SK-N-SH (cell line): ENCODE results near the gene GSE1. TPM values are rescaled to one million over a fixed set of nuclear protein-coding genes. Genes with fewer than 3 reads are reported as not detected.
A peak's percentile ranks its signal among the peaks of the same experiment; 100 is the strongest.

ENCODE experiments used
- CTCF ChIA-PET: fragments of 300-600, 350-600 bp; formaldehyde crosslinking; extraction: SDS; loops from one replicate; lab custom pipeline; 2021; lab: Yijun Ruan, JAX
- POLR2A ChIA-PET: fragments of 350-600 bp; sonication (Branson Sonifier 250); formaldehyde crosslinking; extraction: SDS; loops from one replicate; lab custom pipeline; 2020; ENCODE audit warnings: antibody characterized with exemption, inconsistent platforms; lab: Yijun Ruan, JAX
- DNase-seq: peaks from one replicate; pipeline ENCODE4 v3.0.0; 2012
- H2AFZ ChIP-seq: fragments of 200-600 bp; sonication (generic); 2 replicates; pipeline ENCODE4 v1.8.1; 2016; ENCODE audit warnings: antibody characterized with exemption, mild to moderate bottlenecking, low read depth
- H3F3A ChIP-seq: fragments of 200-600 bp; sonication (generic); replicated peaks from 2 replicates; pipeline ENCODE3; 2016; ENCODE audit warnings: antibody characterized with exemption, mild to moderate bottlenecking; ENCODE audit not compliant: insufficient read depth
- H3K27ac ChIP-seq, 2 experiments: fragments of 200-500 bp in 1 of 2; fragments of 200-600 bp in 1 of 2; sonication (Bioruptor generic) in 1 of 2; sonication (generic), shearing (Covaris generic) in 1 of 2; 2 replicates each; pipeline versions ENCODE4 v1.5.1 to v1.6.1; 2014 to 2016; ENCODE audit warnings: low read depth in 2 of 2, inconsistent platforms in 1 of 2, low read length in 1 of 2, mild to moderate bottlenecking in 1 of 2, mixed read lengths in 1 of 2
- H3K27me3 ChIP-seq: fragments of 200-600 bp; sonication (generic), shearing (Covaris generic); 2 replicates; pipeline ENCODE4 v1.6.1; 2016; ENCODE audit warnings: mixed run types; ENCODE audit not compliant: insufficient read depth
- H3K36me3 ChIP-seq, 2 experiments: fragments of 200-500 bp in 1 of 2; fragments of 200-600 bp in 1 of 2; sonication (Bioruptor generic) in 1 of 2; sonication (generic) in 1 of 2; replicated peaks in 1 of 2; 2 replicates each; pipeline versions ENCODE3 to v1.5.1; 2014 to 2016; ENCODE audit warnings: low read length in 1 of 2, mild to moderate bottlenecking in 1 of 2; ENCODE audit not compliant: insufficient read depth in 2 of 2, control insufficient read depth in 1 of 2
- H3K4me1 ChIP-seq, 2 experiments: fragments of 200-500 bp in 1 of 2; fragments of 200-600 bp in 1 of 2; sonication (Bioruptor generic) in 1 of 2; sonication (generic), shearing (Covaris generic) in 1 of 2; 2 replicates each; pipeline versions ENCODE4 v1.5.1 to v1.6.1; 2014 to 2016; ENCODE audit warnings: low read depth in 1 of 2, low read length in 1 of 2, mixed run types in 1 of 2; ENCODE audit not compliant: insufficient read depth in 2 of 2, control insufficient read depth in 1 of 2
- H3K4me2 ChIP-seq: fragments of 200-600 bp; sonication (generic), shearing (Covaris generic); 2 replicates; pipeline ENCODE4 v1.6.1; 2017; ENCODE audit warnings: mixed run types
- H3K4me3 ChIP-seq, 2 experiments: fragments of 200-500 bp in 1 of 2; fragments of 200-600 bp in 1 of 2; sonication (Bioruptor generic) in 1 of 2; sonication (generic), shearing (Covaris generic) in 1 of 2; 2 replicates each; pipeline versions ENCODE4 v1.5.1 to v1.8.1; 2014 to 2016; ENCODE audit warnings: low read depth in 2 of 2, inconsistent platforms in 1 of 2, low read length in 1 of 2, mild to moderate bottlenecking in 1 of 2, mixed read lengths in 1 of 2, moderate library complexity in 1 of 2
- H3K79me2 ChIP-seq: fragments of 200-600 bp; sonication (generic); 2 replicates; pipeline ENCODE4 v1.8.1; 2017; ENCODE audit warnings: mild to moderate bottlenecking; ENCODE audit not compliant: insufficient read depth
- H3K9ac ChIP-seq: fragments of 200-600 bp; sonication (generic); 2 replicates; pipeline ENCODE4 v1.6.1; 2017; ENCODE audit warnings: mixed run types
- H3K9me2 ChIP-seq: fragments of 200-600 bp; sonication (generic); 2 replicates; pipeline ENCODE4 v1.6.1; 2017; ENCODE audit warnings: mixed run types
- H3K9me3 ChIP-seq: fragments of 200-600 bp; sonication (generic); 2 replicates; pipeline ENCODE4 v1.6.1; 2017; ENCODE audit warnings: mixed run types, mild to moderate bottlenecking, moderate library complexity
- H4K20me1 ChIP-seq: fragments of 200-600 bp; sonication (generic); 2 replicates; pipeline ENCODE4 v1.6.1; 2017; ENCODE audit warnings: mild to moderate bottlenecking, mixed run types; ENCODE audit not compliant: insufficient read depth
- EP300 ChIP-seq, 2 experiments: IDR thresholded peaks; 2 replicates each; pipeline versions ENCODE4 v1.4.0 to v1.6.1; 2012; ENCODE audit warnings: borderline replicate concordance in 1 of 2, low read depth in 1 of 2, low read length in 1 of 2
- FOSL2 ChIP-seq: IDR thresholded peaks from 2 replicates; pipeline ENCODE4 v1.4.0; 2012; ENCODE audit warnings: low read depth, mild to moderate bottlenecking, moderate library complexity, borderline replicate concordance
- FOXJ3 ChIP-seq: sonication (generic); formaldehyde crosslinking; IDR thresholded peaks from 2 replicates; pipeline ENCODE4 v1.5.1; 2020; ENCODE audit warnings: mild to moderate bottlenecking, missing genetic modification reagents
- FOXM1 ChIP-seq: IDR thresholded peaks from 2 replicates; pipeline ENCODE4 v1.4.0; 2012; ENCODE audit warnings: low read depth, mild to moderate bottlenecking
- GABPA ChIP-seq: IDR thresholded peaks from 2 replicates; pipeline ENCODE4 v1.4.0; 2012; ENCODE audit warnings: low read depth, mild to moderate bottlenecking
- GATA2 ChIP-seq: sonication (generic); formaldehyde crosslinking; IDR thresholded peaks from 2 replicates; pipeline ENCODE4 v1.5.0; 2020; ENCODE audit warnings: mild to moderate bottlenecking, missing genetic modification reagents
- MAX ChIP-seq: IDR thresholded peaks from 2 replicates; pipeline ENCODE4 v1.4.0; 2012; ENCODE audit warnings: low read depth
- MXI1 ChIP-seq: IDR thresholded peaks from 2 replicates; pipeline ENCODE4 v1.6.1; 2012; ENCODE audit warnings: mild to moderate bottlenecking, low read depth, low read length, improper control_type of control experiment
- NRF1 ChIP-seq: IDR thresholded peaks from 2 replicates; pipeline ENCODE4 v1.6.1; 2012; ENCODE audit warnings: low read depth, mild to moderate bottlenecking, low read length
- RAD21 ChIP-seq: IDR thresholded peaks from 2 replicates; pipeline ENCODE4 v1.6.1; 2012; ENCODE audit warnings: mild to moderate bottlenecking, low read length
- YY1 ChIP-seq: IDR thresholded peaks from 2 replicates; pipeline ENCODE4 v1.4.0; 2012; ENCODE audit warnings: low read depth, mild to moderate bottlenecking
- WGBS: methylation state at CpG from one replicate; pipeline ENCODE4 v1.1.6; 2017; ENCODE audit warnings: low lambda C conversion rate; 5-methylcytosine and 5-hydroxymethylcytosine counted together
- polyA plus RNA-seq, 3 experiments: library from polyadenylated mRNA; depleted of rRNA; stranded (reverse); fragments of >200 nt; gene quantifications; 2 replicates each; pipeline ENCODE4 v1.2.3, GENCODE V29; 2012

The GSE1 gene
- polyA plus RNA-seq, 1 of the 3 experiments (the other 2 are of a cell fraction) = 26.5 TPM

GRCh38 chr16:85660843-85661739 lies 48.0 kb downstream of the GSE1 start:
- Histone ChIP-seq H2AFZ (no peak overlapping the region), H3K9ac (no peak overlapping the region), H3K79me2 (no peaks in the 10 kb centered on the region), H3F3A (no peaks in the 10 kb centered on the region), H3K9me3 (no peaks in the 10 kb centered on the region), H3K36me3 (peaks cover 7 to 90% of the 10 kb centered on the region in 2 experiments), H3K4me2 (no peak overlapping the region), H3K4me1 (peaks cover 0 to 34% of the 10 kb centered on the region in 2 experiments; a peak in 1 of 4 replicates), H4K20me1 (peaks cover 4% of the 10 kb centered on the region; the same call in 1 of the 2 replicates), H3K27me3 (no peaks in the 10 kb centered on the region)
- no peak for DNase-seq
- 94% methylated on average over 25 of the region's 42 CpGs for WGBS
- CTCF ChIA-PET = interaction anchor here (0.8 to 7.9 kb wide), 9 partner anchors 7 to 355 kb away, joined by 3 to 91 read pairs (median 3); no protein-coding TSS in a partner anchor
- TF ChIP-seq FOXM1 = no peak
- no peak for TF ChIP-seq EP300 (IDR thresholded peaks at IDR 0.05; ENCODE audit: borderline replicate concordance in 1 of 2, low read depth in 1 of 2, low read length in 1 of 2)
- TF ChIP-seq RAD21 = no peak
- no peak for TF ChIP-seq YY1
- TF ChIP-seq FOSL2 = no peak
- TF ChIP-seq MXI1 = no peak
- TF ChIP-seq GATA2 = no peak
- TF ChIP-seq, all 33 proteins: peak for 0
- H3K27ac ChIP-seq = no peak overlapping the region; a peak in 1 of 4 replicates
- H3K9me2 ChIP-seq = no peaks in the 10 kb centered on the region
- POLR2A ChIA-PET = no interaction called here
- no peak overlapping the region for H3K4me3 ChIP-seq

GRCh38 chr16:85661740-85662481 lies 48.8 kb downstream of the GSE1 start:
- Histone ChIP-seq H2AFZ (no peak overlapping the region), H3F3A (no peaks in the 10 kb centered on the region), H3K4me3 (no peak overlapping the region), H3K9me3 (no peaks in the 10 kb centered on the region), H3K27me3 (no peaks in the 10 kb centered on the region), H3K9me2 (no peaks in the 10 kb centered on the region), H3K27ac (peak overlapping the region in 1 of 2 experiments; percentile 48; a peak in 1 of 4 replicates), H4K20me1 (peaks cover 4% of the 10 kb centered on the region; the same call in 1 of the 2 replicates), H3K4me2 (no peak overlapping the region), H3K4me1 (peaks cover 0 to 34% of the 10 kb centered on the region in 2 experiments; a peak in 1 of 4 replicates), H3K9ac (no peak overlapping the region), H3K36me3 (peaks cover 14 to 90% of the 10 kb centered on the region in 2 experiments), H3K79me2 (no peaks in the 10 kb centered on the region)
- TF ChIP-seq NRF1 = no peak
- no peak for TF ChIP-seq GABPA
- no peak for TF ChIP-seq MAX
- no peak for TF ChIP-seq EP300 (IDR thresholded peaks at IDR 0.05; ENCODE audit: borderline replicate concordance in 1 of 2, low read depth in 1 of 2, low read length in 1 of 2)
- TF ChIP-seq FOXJ3 (CRISPR knock-in tag) = no peak
- POLR2A ChIA-PET = no interaction called here
- CTCF ChIA-PET = interaction anchor here (1.0 to 7.9 kb wide), 3 partner anchors 14 to 90 kb away, joined by 3 to 91 read pairs (median 3); no protein-coding TSS in a partner anchor
- WGBS = 92% methylated on average over 14 of the region's 26 CpGs
- DNase-seq = no peak
